Vagina (tissue), 2 donors: ENCODE results near the gene SCGB1C1.
"Not testable (repeated sequence)": the region's sequence is repeated elsewhere in the genome, so short reads cannot be mapped to it uniquely, and the experiment has no call there.

Experiments
- POLR2A ChIP-seq, 2 donors: fragments of 450-650 bp; IDR thresholded peaks; one replicate each; pipeline ENCODE4 v1.6.1; 2017; ENCODE audit warnings: antibody characterized with exemption in 2 of 2, mild to moderate bottlenecking in 2 of 2, moderate library complexity in 2 of 2
- TF ChIP-seq, protein P1 (sequence below), 3 experiments: fragments of 450-650 bp in 2 of 3; fragments of 200-600 bp in 1 of 3; sonication (generic) in 1 of 3; IDR thresholded peaks; one replicate each; pipeline ENCODE4 v1.5.1; 2017 to 2019; ENCODE audit warnings: antibody characterized with exemption in 3 of 3, mild to moderate bottlenecking in 2 of 3, moderate library complexity in 2 of 3

DNA sequence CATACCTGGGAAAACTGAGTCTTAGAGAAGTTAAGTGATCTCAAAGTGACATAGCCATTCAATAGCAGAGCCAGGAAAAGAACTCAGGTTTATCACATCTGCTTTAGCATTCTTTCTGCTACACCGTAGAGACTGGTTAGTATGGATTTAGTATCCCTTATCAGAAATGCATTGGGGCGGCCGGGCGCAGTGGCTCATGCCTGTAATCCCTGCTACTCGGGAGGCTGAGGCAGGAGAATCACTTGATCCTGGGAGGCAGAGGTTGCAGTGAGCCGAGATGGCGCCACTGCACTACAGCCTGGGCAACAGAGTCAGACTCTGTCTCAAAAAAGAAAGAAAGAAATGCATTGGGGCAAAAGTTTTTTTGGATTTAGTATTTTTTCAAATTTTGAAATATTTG is 45.5 kb downstream of the SCGB1C1 start:
- TF ChIP-seq, protein P1, sequence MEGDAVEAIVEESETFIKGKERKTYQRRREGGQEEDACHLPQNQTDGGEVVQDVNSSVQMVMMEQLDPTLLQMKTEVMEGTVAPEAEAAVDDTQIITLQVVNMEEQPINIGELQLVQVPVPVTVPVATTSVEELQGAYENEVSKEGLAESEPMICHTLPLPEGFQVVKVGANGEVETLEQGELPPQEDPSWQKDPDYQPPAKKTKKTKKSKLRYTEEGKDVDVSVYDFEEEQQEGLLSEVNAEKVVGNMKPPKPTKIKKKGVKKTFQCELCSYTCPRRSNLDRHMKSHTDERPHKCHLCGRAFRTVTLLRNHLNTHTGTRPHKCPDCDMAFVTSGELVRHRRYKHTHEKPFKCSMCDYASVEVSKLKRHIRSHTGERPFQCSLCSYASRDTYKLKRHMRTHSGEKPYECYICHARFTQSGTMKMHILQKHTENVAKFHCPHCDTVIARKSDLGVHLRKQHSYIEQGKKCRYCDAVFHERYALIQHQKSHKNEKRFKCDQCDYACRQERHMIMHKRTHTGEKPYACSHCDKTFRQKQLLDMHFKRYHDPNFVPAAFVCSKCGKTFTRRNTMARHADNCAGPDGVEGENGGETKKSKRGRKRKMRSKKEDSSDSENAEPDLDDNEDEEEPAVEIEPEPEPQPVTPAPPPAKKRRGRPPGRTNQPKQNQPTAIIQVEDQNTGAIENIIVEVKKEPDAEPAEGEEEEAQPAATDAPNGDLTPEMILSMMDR (IDR thresholded peaks at IDR 0.05): not testable (repeated sequence)
- not testable (repeated sequence) for TF ChIP-seq POLR2A (IDR thresholded peaks at IDR 0.05)
